ENCODE data around the gene CREB3L4. TPM values are rescaled to one million over a fixed set of nuclear protein-coding genes. Genes with fewer than 3 reads are reported as not detected.

Gene CREB3L4
- total RNA-seq, 1 donor from 2014 or later: 11.1 TPM

DNA sequence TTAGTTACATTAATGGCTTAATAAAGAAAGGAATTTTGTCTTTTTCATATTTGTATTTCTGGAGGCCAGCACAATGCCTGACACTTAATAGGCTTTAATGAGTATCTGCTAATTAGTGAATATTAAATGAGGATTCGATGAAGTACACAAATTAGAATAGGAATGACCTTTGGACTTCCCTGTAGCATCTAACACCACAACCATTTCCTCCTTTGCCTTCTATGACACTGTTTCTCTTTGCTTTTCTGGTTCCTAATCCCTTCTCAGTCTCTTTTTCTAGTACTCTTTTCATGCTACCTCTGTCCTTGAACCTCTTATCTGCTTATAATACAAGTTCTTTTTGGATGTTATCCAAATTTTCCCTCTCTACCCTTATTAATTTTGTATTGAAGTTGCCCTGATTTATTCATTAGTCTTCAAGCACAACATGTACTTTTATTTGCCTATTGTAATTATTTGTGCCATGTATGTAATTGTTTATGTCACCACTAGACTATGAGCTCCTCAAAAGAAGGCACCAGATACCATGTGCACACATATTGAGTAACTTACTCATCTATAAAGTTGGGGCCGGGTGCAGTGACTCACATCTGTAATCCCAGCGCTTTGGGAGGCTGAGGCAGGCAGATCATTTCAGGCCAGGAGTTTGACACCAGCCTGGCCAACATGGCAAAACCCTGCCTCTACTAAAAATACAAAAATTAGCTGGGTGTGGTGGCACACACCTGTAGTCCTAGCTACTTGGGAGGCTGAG, 46.6 kb downstream of the CREB3L4 start:
- Mint-ChIP-seq H3K4me3 (ENCODE audit: unreplicated experiment) (no peak overlapping the region), H3K9me3 (ENCODE audit: unreplicated experiment) (no peaks in the 10 kb centered on the region), H3K4me1 (ENCODE audit: unreplicated experiment) (no peaks in the 10 kb centered on the region), H3K36me3 (ENCODE audit: unreplicated experiment) (no peaks in the 10 kb centered on the region), H3K27me3 (ENCODE audit: unreplicated experiment) (no peaks in the 10 kb centered on the region), H3K27ac (ENCODE audit: unreplicated experiment) (no peak overlapping the region)
- no peak for DNase-seq (ENCODE audit: extremely low spot score, unreplicated experiment)
- TF ChIP-seq, protein P1, sequence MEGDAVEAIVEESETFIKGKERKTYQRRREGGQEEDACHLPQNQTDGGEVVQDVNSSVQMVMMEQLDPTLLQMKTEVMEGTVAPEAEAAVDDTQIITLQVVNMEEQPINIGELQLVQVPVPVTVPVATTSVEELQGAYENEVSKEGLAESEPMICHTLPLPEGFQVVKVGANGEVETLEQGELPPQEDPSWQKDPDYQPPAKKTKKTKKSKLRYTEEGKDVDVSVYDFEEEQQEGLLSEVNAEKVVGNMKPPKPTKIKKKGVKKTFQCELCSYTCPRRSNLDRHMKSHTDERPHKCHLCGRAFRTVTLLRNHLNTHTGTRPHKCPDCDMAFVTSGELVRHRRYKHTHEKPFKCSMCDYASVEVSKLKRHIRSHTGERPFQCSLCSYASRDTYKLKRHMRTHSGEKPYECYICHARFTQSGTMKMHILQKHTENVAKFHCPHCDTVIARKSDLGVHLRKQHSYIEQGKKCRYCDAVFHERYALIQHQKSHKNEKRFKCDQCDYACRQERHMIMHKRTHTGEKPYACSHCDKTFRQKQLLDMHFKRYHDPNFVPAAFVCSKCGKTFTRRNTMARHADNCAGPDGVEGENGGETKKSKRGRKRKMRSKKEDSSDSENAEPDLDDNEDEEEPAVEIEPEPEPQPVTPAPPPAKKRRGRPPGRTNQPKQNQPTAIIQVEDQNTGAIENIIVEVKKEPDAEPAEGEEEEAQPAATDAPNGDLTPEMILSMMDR (IDR thresholded peaks at IDR 0.05): no peak

DNA sequence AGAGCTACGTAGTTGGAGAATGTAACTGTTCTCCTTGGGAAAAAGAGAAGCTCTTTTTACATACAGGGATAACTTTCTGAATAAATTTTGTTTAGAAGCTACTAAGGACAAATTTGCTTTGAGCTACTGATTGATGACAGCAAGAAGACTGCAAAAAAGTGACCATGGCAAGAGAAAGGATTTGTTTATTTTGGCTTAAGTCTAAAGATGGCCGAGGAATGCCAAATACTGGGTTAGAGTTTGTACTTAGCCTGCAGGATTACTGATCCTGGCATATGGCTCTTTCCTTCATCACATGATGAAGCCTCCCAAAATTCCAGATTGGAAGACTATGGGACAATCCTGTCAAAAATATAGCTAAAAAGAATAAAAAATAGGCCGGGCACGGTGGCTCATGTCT, 51.6 kb downstream of the CREB3L4 start:
- Mint-ChIP-seq H3K36me3 (ENCODE audit: unreplicated experiment) (no peaks in the 10 kb centered on the region), H3K27me3 (ENCODE audit: unreplicated experiment) (no peaks in the 10 kb centered on the region), H3K4me1 (ENCODE audit: unreplicated experiment) (no peaks in the 10 kb centered on the region), H3K4me3 (ENCODE audit: unreplicated experiment) (no peak overlapping the region), H3K9me3 (ENCODE audit: unreplicated experiment) (no peaks in the 10 kb centered on the region), H3K27ac (ENCODE audit: unreplicated experiment) (no peak overlapping the region)
- no peak for DNase-seq (ENCODE audit: extremely low spot score, unreplicated experiment)
- TF ChIP-seq, protein P1 (IDR thresholded peaks at IDR 0.05): no peak

DNA sequence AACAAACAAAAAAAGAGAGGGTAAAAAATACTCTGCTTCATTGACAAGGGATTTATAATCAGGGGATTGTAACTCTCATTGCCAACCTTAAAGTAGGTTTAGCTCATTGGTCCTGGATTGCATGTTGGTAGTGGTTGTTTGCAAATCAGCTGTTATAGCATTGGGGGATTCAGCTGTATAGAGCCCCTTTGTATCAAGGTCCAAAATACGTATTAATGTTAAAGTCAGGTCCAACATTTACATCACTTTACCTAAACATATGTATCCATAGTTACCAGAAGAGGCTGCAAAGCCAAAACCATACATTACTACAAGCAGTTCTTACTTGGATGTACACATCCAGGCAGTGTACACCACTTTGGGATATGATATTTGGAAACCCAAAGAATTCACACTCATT, 52.2 kb downstream of the CREB3L4 start:
- Mint-ChIP-seq H3K4me3 (ENCODE audit: unreplicated experiment) (no peak overlapping the region), H3K36me3 (ENCODE audit: unreplicated experiment) (no peaks in the 10 kb centered on the region), H3K27me3 (ENCODE audit: unreplicated experiment) (no peaks in the 10 kb centered on the region), H3K27ac (ENCODE audit: unreplicated experiment) (no peak overlapping the region), H3K4me1 (ENCODE audit: unreplicated experiment) (no peaks in the 10 kb centered on the region), H3K9me3 (ENCODE audit: unreplicated experiment) (no peaks in the 10 kb centered on the region)
- TF ChIP-seq, protein P1 (IDR thresholded peaks at IDR 0.05): no peak
- no peak for DNase-seq (ENCODE audit: extremely low spot score, unreplicated experiment)

Small RNAs within 50 kb of the gene (microRNA-seq; reads per million reads assigned to microRNA genes)
- gene MIR6737 (ENCODE audit: unreplicated experiment): not detected

Other genes starting within 250 kb of the CREB3L4 start
- 62.7 and 65.9 TPM in 2 replicates for gene INTS3, start 239.9 kb upstream of the CREB3L4 start, total RNA-seq
- 9.9 and 11.9 TPM in 2 replicates for gene SLC27A3, start 192.5 kb upstream of the CREB3L4 start, total RNA-seq
- gene GATAD2B, start 44.9 kb upstream of the CREB3L4 start, total RNA-seq: 63.2 and 66.7 TPM in 2 replicates
- gene DENND4B, start 21.2 kb upstream of the CREB3L4 start, total RNA-seq: 48.0 and 53.1 TPM in 2 replicates
- 29.4 and 41.9 TPM in 2 replicates for gene CRTC2, start 9.3 kb upstream of the CREB3L4 start, total RNA-seq
- 93.2 and 95.3 TPM in 2 replicates for gene SLC39A1, start 4.4 kb upstream of the CREB3L4 start, total RNA-seq
- gene JTB, start 9.8 kb downstream of the CREB3L4 start, total RNA-seq: 138 and 143 TPM in 2 replicates
- 153 and 162 TPM in 2 replicates for gene RAB13, start 18.4 kb downstream of the CREB3L4 start, total RNA-seq
- 1,646 and 1,797 TPM in 2 replicates for gene RPS27, start 22.9 kb downstream of the CREB3L4 start, total RNA-seq
- not detected in 2 replicates for gene NUP210L, start 187.2 kb downstream of the CREB3L4 start, total RNA-seq
- 194 TPM in 2 replicates for gene TPM3, start 224.2 kb downstream of the CREB3L4 start, total RNA-seq
- gene CFAP141, start 238.4 kb downstream of the CREB3L4 start, total RNA-seq: not detected in 2 replicates